Cortex of kidney (tissue), 1 donor: ENCODE data around the gene ARHGAP23.

Experiments used
- DNase-seq: peaks from one replicate; lab custom pipeline; 2025; lab: John Stamatoyannopoulos, UW

The ARHGAP23 gene

GRCh38 chr17:38428112-38428642 lies at the start of gene ARHGAP23:
ARHGAP23 (plus strand) TSS chr17:38428464; CDS start chr17:38428486, 22 bp downstream.
- DNase-seq, result no peak

- no peak for DNase-seq
Measured at GRCh38 chr17:38379448-38379847, 48.8 kb upstream of the ARHGAP23 start.

- DNase-seq, result no peak
Measured at GRCh38 chr17:38395090-38395489, 33.2 kb upstream of the ARHGAP23 start.

DNA sequence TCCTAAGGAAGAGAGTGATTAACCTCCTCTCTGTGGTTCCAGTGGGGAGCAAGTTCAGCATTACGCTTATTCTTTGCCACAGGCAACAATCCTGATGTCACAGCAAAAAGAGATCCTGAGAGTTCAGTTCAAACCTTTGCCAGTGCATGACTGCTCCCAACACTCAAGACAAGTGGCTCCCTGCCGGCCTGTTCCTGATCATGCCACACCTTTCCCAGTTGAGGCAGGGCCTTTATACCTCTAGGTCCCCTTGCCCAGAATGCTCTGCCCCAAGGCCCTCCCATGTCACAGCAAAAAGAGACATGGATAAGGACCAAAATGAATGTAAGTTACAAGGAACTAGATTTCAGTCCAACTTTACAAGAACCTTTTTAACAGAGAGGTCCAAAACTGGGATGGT lies 31.0 kb upstream of the ARHGAP23 start:
- no peak for DNase-seq

DNA sequence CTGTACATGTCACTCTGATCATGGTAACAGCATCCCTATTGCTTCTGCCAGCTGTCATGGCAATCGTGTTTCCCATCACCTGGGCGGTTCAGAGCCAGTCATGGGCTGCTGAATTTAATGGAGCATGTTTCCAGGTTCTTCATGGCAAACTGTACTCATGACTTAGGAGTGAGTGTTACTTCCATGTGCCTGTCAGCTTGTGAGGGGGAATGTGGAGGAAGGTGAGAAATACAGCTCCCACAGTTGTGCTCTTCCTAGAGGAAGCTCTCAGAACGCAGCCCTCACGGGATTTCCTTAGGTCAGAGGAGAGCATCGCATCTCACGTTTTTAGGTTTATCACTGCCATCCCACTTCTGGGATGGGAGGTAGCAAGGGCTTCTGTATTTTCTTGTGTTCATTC lies 28.0 kb upstream of the ARHGAP23 start:
- DNase-seq, result no peak

GRCh38 chr17:38401459-38401858 lies 26.8 kb upstream of the ARHGAP23 start:
- DNase-seq, result no peak

GRCh38 chr17:38402897-38403296 lies 25.4 kb upstream of the ARHGAP23 start:
- no peak for DNase-seq

GRCh38 chr17:38403491-38403890 lies 24.8 kb upstream of the ARHGAP23 start:
- DNase-seq, result no peak

DNA sequence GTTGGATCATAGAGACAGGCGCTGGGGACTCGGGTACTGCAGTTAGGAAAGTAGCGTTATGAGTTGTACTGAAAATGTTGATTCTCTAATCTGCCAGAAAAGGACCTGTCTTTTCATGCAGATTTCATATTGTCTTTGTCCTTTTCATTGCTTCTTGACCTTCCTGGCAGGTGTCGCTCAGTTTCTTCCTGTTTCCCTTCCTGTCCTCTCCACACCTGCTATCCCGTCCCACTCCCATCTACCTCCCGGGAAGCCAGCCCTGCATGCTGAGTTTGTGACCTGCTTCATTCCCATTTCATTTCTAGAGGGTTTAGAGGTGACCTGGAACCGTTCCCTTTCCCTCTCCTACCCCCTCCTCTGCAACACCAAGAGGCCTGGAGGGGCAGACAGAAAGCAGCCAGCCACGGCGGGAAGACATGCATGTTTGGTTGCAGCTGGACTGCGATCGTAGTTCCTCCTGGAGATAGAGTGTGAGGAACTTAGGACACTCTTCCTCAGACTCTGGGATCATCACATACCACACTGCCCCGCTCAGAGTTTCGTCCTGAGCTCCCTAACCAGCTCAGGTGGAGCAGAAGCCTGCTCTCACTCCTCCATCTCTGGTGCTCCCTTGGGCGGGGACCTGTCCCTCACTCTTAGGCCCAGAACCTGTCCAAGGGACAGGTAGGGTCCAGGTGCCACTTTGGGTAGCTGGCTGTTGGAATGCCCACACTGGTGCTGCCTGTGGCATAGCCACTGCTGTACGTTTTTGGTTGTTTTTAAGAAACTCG lies 23.9 kb upstream of the ARHGAP23 start:
- DNase-seq, result no peak

- no peak for DNase-seq
Measured at GRCh38 chr17:38405654-38406053, 22.6 kb upstream of the ARHGAP23 start.

GRCh38 chr17:38410201-38410600 lies 18.1 kb upstream of the ARHGAP23 start:
- DNase-seq, result no peak

GRCh38 chr17:38415250-38416194 lies 12.7 kb upstream of the ARHGAP23 start:
- no peak for DNase-seq

- DNase-seq, result no peak
Measured at GRCh38 chr17:38416840-38417209, 11.4 kb upstream of the ARHGAP23 start.

- no peak for DNase-seq
Measured at GRCh38 chr17:38417210-38417951, 10.9 kb upstream of the ARHGAP23 start.

DNA sequence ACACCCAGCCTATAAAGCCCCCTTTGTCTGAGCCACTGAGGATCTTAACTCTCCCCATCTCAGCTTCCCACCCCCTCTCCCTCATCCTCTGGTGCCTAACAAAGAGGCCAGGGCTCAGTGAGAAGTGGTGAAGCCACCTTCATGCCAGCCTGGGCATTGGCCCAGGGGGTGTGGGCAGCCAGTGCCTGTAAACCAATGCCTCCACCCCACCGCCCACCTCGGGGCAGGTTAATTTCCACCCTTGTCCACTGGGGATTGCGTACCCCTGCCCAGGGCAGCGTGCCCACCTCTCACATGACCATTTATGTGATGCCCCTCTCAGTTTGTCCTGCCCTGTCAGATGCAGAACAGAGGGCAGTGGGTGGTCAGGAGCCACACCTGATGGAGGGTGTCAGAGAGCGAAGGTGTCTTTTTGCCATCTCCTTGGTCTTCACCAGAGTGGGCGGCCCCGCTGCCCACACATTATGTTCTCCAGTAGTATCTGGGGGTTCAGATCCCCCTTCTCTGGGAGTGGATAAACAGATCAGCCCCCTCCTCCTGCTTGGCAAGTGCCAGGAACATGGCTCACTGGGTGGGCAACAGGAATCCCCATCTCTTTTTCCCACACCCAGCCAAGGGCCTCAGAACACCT lies 10.1 kb upstream of the ARHGAP23 start:
- no peak for DNase-seq

DNA sequence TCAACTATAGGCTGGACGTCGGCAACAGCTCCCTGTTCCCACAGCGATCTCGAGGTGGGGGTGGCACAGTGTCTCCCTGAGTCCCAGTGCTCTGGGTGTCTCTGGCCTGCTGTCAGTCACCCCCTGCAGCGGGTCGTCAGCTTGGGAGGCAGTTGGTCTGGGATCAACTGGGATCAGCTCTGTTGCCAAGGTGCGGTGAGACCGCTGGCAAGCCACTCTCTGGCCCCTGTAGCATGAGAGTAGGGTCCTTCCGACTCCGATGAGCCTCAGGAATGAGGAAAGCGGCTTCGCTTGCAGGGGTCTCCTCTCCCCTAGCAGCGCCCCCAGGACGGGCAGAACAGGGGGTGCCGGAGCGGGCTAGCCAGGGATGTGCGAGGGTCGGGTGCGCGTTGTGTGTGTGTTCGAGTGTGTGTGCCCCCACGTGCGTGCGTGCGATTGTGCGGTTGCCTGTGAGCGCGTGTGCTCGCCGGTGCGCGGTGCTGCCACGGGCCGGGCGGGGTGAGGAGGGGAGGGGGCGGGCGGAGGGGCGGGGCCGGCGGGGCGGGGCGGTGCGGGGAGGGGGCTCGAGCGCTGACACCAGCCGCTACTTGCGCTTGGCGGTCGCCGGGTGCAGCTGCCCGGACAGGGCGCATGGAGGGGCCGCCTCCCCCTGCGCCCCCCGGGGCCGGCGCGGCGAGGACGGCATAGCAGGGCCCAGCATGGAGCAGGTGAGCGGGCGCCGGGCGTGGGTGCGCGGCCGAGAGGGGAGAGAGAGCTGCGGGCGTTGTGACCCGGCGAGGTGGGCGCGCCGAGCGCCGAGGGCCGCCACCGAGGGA lies 9.4 kb upstream of the ARHGAP23 start:
- no peak for DNase-seq

GRCh38 chr17:38419508-38419981 lies 8.7 kb upstream of the ARHGAP23 start:
- DNase-seq, result no peak

DNA sequence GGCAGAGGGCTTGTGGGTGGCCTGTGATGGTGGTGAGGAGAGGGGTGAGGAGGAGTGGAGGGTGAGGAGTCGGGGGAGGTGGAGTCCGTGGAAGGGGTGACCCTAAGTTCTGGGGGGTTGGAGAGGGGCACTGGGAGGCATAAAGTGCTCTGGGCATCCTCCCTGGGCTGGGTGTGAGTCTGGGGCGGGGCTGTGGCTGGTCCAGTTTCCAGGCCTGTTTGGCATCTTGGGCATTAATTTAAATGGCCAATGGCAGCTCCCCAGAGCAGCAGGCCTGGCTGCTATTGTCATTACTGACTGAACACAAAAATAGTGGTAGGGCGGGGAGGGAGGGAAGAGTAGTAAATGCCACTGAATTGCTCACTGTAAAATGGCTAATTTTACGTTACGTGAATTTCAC lies 7.7 kb upstream of the ARHGAP23 start:
- no peak for DNase-seq

DNA sequence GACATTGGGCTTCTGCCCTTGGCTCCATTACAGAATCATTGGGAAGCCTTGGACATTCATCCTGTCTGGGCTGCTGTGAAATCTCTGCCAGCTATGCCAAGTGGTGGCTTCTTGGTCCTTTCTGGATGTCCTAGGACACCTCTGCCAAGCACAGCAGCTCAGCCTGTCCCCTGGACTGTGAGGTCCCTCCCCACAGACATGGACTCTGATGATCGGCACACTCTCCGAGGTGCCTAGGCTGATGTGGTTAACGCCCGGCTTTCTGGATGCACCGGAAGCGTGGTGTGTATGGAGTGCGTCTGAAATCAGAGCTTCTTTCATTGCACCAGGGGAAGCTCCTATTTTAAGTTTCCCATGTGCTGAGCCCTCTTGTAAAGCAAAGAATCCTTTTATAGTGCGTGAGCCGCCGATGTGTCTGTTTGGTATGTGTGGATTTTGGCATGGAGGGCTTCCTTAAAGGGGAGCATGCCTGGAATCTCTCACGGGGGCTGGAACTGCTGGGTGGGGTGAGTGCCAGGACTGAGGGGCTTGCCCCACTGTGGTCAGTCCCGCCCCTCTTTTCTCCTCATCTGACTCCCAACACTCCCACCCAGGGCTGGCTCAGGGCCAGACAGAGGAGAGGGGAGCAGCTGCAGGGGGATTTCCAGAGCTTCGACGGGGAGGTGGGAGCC lies 7.0 kb upstream of the ARHGAP23 start:
- DNase-seq, result no peak
